GM13976 (cell line): ENCODE measurements around the gene MXI1.
"Not testable (repeated sequence)": the region's sequence is repeated elsewhere in the genome, so short reads cannot be mapped to it uniquely, and the experiment has no call there.

Experiments
- DNase-seq: peaks from one replicate; pipeline ENCODE4 v3.0.0; 2012; ENCODE audit warnings: low spot score
- in situ Hi-C: fragments of 300-500 bp; cut with MboI; formaldehyde crosslinking; loops from one replicate; pipeline ENCODE4 v1.12.0; 2022; ENCODE audit warnings: low sequenced_read_pairs, mixed read lengths, inconsistent platforms; ENCODE audit not compliant: unreplicated experiment
- TF ChIP-seq, protein P1 (sequence below): IDR thresholded peaks from 2 replicates; pipeline ENCODE4 v1.5.1; 2012; ENCODE audit warnings: borderline replicate concordance, mild to moderate bottlenecking; ENCODE audit not compliant: insufficient read depth; ENCODE audit errors: extremely low read depth, missing control alignments, control extremely low read depth

MXI1 gene

DNA sequence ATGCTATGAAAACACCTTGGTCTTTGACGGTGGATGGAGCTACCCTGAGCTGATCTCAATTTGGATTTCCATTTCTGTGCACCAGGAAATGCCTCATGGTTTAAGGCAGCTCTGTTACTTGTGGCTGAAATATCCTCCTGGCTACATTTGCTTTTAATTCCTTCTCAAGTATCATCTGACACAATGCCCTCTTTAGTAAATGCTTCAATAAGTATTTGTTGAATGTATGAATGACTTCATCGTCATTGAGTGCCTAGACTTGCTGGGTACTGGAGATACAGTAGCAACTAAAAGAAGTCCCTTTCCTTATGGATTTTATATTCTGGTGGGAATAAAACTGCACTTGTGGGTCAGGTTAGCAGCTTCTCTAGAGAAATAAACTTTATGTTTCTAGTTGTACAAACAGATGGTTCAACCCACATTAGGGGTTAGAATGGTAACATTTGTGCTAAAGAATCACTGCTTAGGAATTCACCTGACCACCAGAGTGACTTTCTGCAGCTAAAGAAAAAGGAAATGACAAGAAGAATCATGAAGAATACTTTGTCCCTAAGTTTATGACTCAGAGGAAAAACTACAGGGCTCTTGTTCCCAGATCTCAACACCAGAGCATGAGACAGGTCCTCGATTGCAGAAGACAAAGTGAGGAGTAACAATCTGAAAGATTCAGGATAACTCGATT lies 119.1 kb downstream of the MXI1 start:
- TF ChIP-seq, protein P1, sequence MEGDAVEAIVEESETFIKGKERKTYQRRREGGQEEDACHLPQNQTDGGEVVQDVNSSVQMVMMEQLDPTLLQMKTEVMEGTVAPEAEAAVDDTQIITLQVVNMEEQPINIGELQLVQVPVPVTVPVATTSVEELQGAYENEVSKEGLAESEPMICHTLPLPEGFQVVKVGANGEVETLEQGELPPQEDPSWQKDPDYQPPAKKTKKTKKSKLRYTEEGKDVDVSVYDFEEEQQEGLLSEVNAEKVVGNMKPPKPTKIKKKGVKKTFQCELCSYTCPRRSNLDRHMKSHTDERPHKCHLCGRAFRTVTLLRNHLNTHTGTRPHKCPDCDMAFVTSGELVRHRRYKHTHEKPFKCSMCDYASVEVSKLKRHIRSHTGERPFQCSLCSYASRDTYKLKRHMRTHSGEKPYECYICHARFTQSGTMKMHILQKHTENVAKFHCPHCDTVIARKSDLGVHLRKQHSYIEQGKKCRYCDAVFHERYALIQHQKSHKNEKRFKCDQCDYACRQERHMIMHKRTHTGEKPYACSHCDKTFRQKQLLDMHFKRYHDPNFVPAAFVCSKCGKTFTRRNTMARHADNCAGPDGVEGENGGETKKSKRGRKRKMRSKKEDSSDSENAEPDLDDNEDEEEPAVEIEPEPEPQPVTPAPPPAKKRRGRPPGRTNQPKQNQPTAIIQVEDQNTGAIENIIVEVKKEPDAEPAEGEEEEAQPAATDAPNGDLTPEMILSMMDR = no peak
- in situ Hi-C loops = no loop called here
- DNase-seq = peak; percentile 38

GRCh38 chr10:110327262-110327914 lies 120.0 kb downstream of the MXI1 start:
- no peak for DNase-seq
- in situ Hi-C loops = no loop called here
- TF ChIP-seq, protein P1 = no peak

GRCh38 chr10:110330675-110331074 lies 123.3 kb downstream of the MXI1 start:
- no peak for DNase-seq
- in situ Hi-C loops = no loop called here
- TF ChIP-seq, protein P1 = no peak

GRCh38 chr10:110331226-110331795 lies 123.9 kb downstream of the MXI1 start:
- in situ Hi-C loops, DNase-seq: not testable (repeated sequence)

GRCh38 chr10:110334061-110334656 lies 126.8 kb downstream of the MXI1 start:
- TF ChIP-seq, protein P1 = no peak
- in situ Hi-C loops = no loop called here
- no peak for DNase-seq

DNA sequence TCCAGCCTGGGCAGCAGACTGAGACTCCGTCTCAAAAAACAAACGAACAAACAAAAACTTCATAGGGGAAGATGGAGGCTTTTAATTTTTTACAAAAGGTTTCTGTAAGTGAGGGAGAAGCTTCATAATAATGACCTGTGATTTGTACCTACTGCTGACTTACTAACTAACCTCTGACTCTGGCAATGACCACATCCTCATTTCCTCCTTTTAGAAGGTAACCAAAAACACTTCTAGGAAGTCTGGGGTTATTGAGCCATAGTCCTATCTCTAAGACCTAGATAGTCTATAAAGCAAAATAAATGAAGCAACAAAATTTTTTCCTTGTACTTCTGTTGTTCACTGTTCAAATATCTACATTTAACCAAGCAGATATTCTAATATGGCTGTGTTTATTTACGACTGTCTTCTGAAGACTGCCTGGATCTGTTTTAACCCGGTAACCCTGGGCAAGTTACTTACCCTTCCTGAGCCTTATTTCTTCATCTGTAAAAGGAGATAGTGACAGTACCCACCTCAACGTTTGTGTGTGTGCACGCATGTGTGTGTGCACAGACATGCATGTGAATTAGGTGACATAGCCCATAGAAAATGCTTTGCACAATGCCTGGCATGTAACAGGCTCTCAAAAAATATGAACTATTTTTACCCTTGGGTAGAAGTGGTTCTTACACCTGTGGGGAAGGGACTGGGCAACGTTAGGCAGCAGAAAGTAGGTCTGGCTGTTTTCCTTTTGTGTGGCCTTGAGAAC lies 128.1 kb downstream of the MXI1 start:
- no peak for DNase-seq
- TF ChIP-seq, protein P1 = no peak
- in situ Hi-C loops = no loop called here
